HG03135 (cell line): Measurements from ENCODE around the gene IKBKG.
"Not testable (repeated sequence)": the region's sequence is repeated elsewhere in the genome, so short reads cannot be mapped to it uniquely, and the experiment has no call there.

Source experiments
- ATAC-seq: cut with Tn5 transposase; IDR thresholded peaks from one replicate; pipeline ENCODE4 v1.9.1; 2021; ENCODE audit warnings: mild to moderate bottlenecking, moderate library complexity; ENCODE audit not compliant: unreplicated experiment

Gene IKBKG

GRCh38 chrX:154602766-154603437 is 55.5 kb downstream of the IKBKG start:
- no peak for ATAC-seq

GRCh38 chrX:154603438-154604430 is 56.3 kb downstream of the IKBKG start:
- ATAC-seq, result no peak

GRCh38 chrX:154605566-154605965 is 58.1 kb downstream of the IKBKG start:
- ATAC-seq, result no peak

- no peak for ATAC-seq
Measured at GRCh38 chrX:154607370-154607769, 60.0 kb downstream of the IKBKG start.

- not testable (repeated sequence) for ATAC-seq
Measured at GRCh38 chrX:154607976-154608375, 60.6 kb downstream of the IKBKG start.

- ATAC-seq, result not testable (repeated sequence)
Measured at GRCh38 chrX:154608823-154609222, 61.4 kb downstream of the IKBKG start.

- ATAC-seq, result not testable (repeated sequence)
Measured at GRCh38 chrX:154611146-154611545, 63.7 kb downstream of the IKBKG start.

- not testable (repeated sequence) for ATAC-seq
Measured at GRCh38 chrX:154613586-154613985, 66.2 kb downstream of the IKBKG start.
